Nephron (organoid): ENCODE data around the gene INHBA.

Experiments used
- H3K27ac Mint-ChIP-seq, 3 experiments: 2 replicates each; pipeline ENCODE4 v1.8.0; 2020; ENCODE audit warnings: mixed read lengths in 3 of 3, mild to moderate bottlenecking in 2 of 3, moderate library complexity in 1 of 3
- H3K27me3 Mint-ChIP-seq: 2 replicates; pipeline ENCODE4 v1.8.0; 2021; ENCODE audit warnings: low read depth, mild to moderate bottlenecking, moderate library complexity, mixed read lengths
- H3K36me3 Mint-ChIP-seq: 2 replicates; pipeline ENCODE4 v1.8.0; 2020; ENCODE audit warnings: low read depth, mixed read lengths
- H3K4me1 Mint-ChIP-seq: 2 replicates; pipeline ENCODE4 v1.8.0; 2020; ENCODE audit warnings: mixed read lengths
- H3K4me3 Mint-ChIP-seq, 3 experiments: 2 replicates each; pipeline ENCODE4 v1.8.0; 2020; ENCODE audit warnings: mild to moderate bottlenecking in 3 of 3, mixed read lengths in 3 of 3, moderate library complexity in 2 of 3
- H3K9me3 Mint-ChIP-seq: 2 replicates; pipeline ENCODE4 v1.8.0; 2020; ENCODE audit warnings: mixed read lengths
- CTCF ChIP-seq, 3 experiments: fragments of 200-600 bp; sonication (generic); IDR thresholded peaks; one replicate each; pipeline ENCODE4 v1.5.0; 2021; ENCODE audit warnings: antibody characterized with exemption in 3 of 3; ENCODE audit not compliant: unreplicated experiment in 3 of 3

The INHBA gene

GRCh38 chr7:41710838-41711237 is 7.9 kb upstream of the INHBA start:
- peaks cover 16% of the 10 kb centered on the region for H3K27me3 Mint-ChIP-seq
- H3K4me1 Mint-ChIP-seq: peaks cover 12% of the 10 kb centered on the region
- no peak overlapping the region for H3K27ac Mint-ChIP-seq
- TF ChIP-seq CTCF (IDR thresholded peaks at IDR 0.05; ENCODE audit: unreplicated experiment in 3 of 3): no peak
- H3K36me3 Mint-ChIP-seq: no peaks in the 10 kb centered on the region
- H3K9me3 Mint-ChIP-seq: peaks cover 3% of the 10 kb centered on the region
- no peak overlapping the region for H3K4me3 Mint-ChIP-seq

- H3K27me3 Mint-ChIP-seq: peaks cover 20% of the 10 kb centered on the region
- no peak overlapping the region for H3K27ac Mint-ChIP-seq
Observed at GRCh38 chr7:41709621-41710020, 6.7 kb upstream of the INHBA start.

GRCh38 chr7:41708581-41709358 is 5.9 kb upstream of the INHBA start:
- H3K4me3 Mint-ChIP-seq: no peak overlapping the region
- no peaks in the 10 kb centered on the region for H3K36me3 Mint-ChIP-seq

More at GRCh38 chr7:41709621-41710020, 6.7 kb upstream of the INHBA start:
- no peak for TF ChIP-seq CTCF (IDR thresholded peaks at IDR 0.05; ENCODE audit: unreplicated experiment in 3 of 3)
- no peaks in the 10 kb centered on the region for H3K36me3 Mint-ChIP-seq
- no peaks in the 10 kb centered on the region for H3K9me3 Mint-ChIP-seq
- peaks cover 21% of the 10 kb centered on the region for H3K4me1 Mint-ChIP-seq
- H3K4me3 Mint-ChIP-seq: no peak overlapping the region

GRCh38 chr7:41706228-41706930 is 3.5 kb upstream of the INHBA start:
- H3K36me3 Mint-ChIP-seq: no peaks in the 10 kb centered on the region
- H3K4me1 Mint-ChIP-seq: peaks cover 39% of the 10 kb centered on the region
- peak overlapping the region; percentile 80 to 81 (median 80) for H3K4me3 Mint-ChIP-seq
- no peaks in the 10 kb centered on the region for H3K9me3 Mint-ChIP-seq
- H3K27me3 Mint-ChIP-seq: peaks cover 38% of the 10 kb centered on the region
- peak overlapping the region in 2 of 3 experiments; percentile 7 to 80 for H3K27ac Mint-ChIP-seq
- TF ChIP-seq CTCF (IDR thresholded peaks at IDR 0.05; ENCODE audit: unreplicated experiment in 3 of 3): no peak

More at GRCh38 chr7:41708581-41709358, 5.9 kb upstream of the INHBA start:
- H3K27me3 Mint-ChIP-seq: peaks cover 21% of the 10 kb centered on the region
- H3K4me1 Mint-ChIP-seq: peaks cover 28% of the 10 kb centered on the region
- H3K9me3 Mint-ChIP-seq: no peaks in the 10 kb centered on the region
- H3K27ac Mint-ChIP-seq: no peak overlapping the region
- no peak for TF ChIP-seq CTCF (IDR thresholded peaks at IDR 0.05; ENCODE audit: unreplicated experiment in 3 of 3)

- Mint-ChIP-seq H3K27ac (peak overlapping the region; percentile 47 to 86 (median 80)), H3K36me3 (no peaks in the 10 kb centered on the region), H3K9me3 (no peaks in the 10 kb centered on the region), H3K4me3 (peak overlapping the region; percentile 80 to 81 (median 80)), H3K4me1 (peaks cover 41% of the 10 kb centered on the region), H3K27me3 (peaks cover 48% of the 10 kb centered on the region)
- TF ChIP-seq CTCF (IDR thresholded peaks at IDR 0.05; ENCODE audit: unreplicated experiment in 3 of 3): peak; percentile 66 to 78 (median 71)
Observed at GRCh38 chr7:41705109-41705901, 2.4 kb upstream of the INHBA start.
